Measurements from ENCODE around the gene CA4. TPM values are rescaled to one million over a fixed set of nuclear protein-coding genes. Genes with fewer than 3 reads are reported as not detected.
"Not testable (repeated sequence)": the region's sequence is repeated elsewhere in the genome, so short reads cannot be mapped to it uniquely, and the experiment has no call there.

The CA4 gene
- polyA plus RNA-seq, 3 donors: 40.7 to 50.9 (median 43.2) TPM

DNA sequence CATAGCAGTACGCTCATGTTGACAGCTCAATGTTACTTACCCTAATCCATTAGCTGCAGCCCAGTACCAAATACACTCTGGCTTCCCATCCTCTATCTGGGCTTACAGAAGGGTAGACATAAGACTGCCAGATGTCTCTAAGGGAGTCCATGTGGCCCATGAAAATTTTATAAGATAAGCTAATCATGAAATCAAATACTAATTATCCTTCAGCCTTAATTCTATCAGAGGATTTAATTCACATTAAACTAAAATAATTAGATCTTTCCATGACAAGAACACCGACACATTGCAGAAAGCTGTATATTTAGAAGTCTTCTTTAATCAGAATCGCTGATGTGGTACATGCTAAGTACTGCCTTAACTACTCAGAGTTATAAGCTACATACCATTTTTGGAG is 43.3 kb downstream of the CA4 start:
- not testable (repeated sequence) for DNase-seq (ENCODE audit: extremely low read depth in 1 of 11, low read depth in 9 of 11, low spot score in 4 of 11)

DNA sequence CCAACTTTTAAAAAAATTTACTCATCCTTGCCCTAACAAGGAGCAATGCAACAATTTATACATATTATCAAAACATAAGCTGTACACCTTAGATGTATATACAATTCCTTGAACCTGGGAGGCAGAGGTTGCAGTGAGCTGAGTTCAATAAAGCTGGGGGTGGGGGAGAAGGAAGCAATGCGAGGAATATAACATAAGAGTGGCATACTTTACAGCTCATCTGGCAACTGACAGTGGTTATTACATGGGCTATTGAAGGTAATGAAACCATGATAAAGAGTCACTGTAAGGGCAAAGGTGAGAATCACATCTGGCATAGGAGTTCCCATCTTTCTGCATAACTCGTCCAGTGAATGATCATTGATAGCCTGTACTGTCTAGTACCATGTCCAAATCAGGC is 43.7 kb downstream of the CA4 start:
- no peak for DNase-seq (ENCODE audit: extremely low read depth in 1 of 11, low read depth in 9 of 11, low spot score in 4 of 11)

DNA sequence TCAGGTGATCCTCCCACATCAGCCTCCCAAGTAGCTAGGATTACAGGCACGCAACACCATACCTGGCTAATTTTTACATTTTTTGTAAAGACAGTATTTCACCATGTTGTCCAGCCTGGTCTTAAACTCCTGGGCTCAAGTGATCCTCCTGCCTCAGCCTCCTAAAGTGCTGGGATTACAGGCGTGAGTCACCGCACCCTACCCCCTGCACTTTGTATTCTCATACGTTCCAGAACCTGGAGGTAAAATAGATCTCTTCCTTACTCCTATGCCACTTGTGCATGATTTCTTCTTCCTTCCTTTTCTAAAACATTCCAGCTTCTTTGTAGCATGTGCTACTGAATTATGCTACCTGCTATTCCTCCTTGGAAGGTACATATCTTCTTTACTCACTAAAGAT is 44.4 kb downstream of the CA4 start:
- DNase-seq (ENCODE audit: extremely low read depth in 1 of 11, low read depth in 9 of 11, low spot score in 4 of 11): not testable (repeated sequence)

DNA sequence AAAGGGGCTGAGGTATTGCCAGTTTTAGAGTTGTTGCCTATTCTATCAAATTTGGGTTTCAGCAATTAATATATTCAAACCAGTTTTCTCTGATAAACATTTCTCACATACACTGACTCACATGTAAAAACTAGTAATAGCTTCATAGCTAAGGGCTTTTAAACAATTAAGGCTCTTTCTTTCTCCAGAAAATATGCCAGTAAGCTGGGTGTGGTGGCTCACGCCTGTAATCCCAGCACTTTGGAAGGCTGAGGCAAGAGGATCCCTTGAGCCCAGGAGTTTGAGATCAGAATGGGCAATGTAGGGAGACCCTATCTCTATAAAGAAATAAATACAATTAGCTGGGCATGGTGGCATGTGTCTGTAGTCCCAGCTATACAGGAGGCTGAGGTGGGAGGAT is 48.9 kb downstream of the CA4 start:
- DNase-seq (ENCODE audit: extremely low read depth in 1 of 11, low read depth in 9 of 11, low spot score in 4 of 11): not testable (repeated sequence)

DNA sequence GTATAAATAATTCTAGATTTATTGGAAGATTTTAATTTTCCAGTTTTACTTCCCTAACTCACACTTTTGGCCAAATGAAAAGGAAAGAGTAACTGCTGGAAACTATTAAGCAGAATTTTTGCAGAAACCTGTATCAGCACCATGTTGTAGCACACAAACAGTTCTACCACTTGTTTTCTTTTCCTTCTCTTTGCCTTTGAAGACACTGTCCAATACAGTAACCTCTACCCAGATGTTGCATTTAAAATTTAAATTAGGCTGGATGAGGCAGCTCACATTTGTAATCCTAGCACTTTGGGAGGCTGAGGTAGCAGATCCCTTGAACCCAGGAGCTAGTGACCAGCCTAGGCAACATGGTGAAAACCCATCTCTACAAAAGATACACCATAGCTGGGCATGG is 56.0 kb downstream of the CA4 start:
- DNase-seq (ENCODE audit: extremely low read depth in 1 of 11, low read depth in 9 of 11, low spot score in 4 of 11): not testable (repeated sequence)

DNA sequence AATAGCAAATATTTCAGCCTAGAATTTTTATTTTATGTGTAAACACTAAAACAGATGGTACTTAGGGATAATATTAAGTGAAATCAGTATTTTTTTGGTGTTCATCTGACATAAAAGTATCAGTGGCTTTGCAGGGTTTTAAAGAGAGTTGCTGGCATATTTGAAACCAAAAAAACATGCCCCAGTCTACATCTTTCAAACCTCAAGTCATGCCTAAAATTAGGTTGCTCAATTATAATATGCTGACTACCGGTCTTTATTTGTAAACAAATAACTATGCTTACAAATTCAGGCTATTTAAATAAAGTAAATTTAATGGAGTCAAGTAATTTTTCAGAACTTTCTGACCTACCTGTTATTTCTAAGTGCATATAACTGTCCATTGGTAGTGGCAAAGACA is 58.5 kb downstream of the CA4 start:
- DNase-seq (ENCODE audit: extremely low read depth in 1 of 11, low read depth in 9 of 11, low spot score in 4 of 11): not testable (repeated sequence)

Other genes starting within 250 kb of the CA4 start
- 10 to 100 TPM; 20.6 to 34.6 (median 24.4) TPM for gene RNFT1, start 185.2 kb upstream of the CA4 start, polyA plus RNA-seq (ENCODE audit: insufficient read length in 3 of 3)
- 10 to 100 TPM; 22.1 to 28.6 (median 27.0) TPM for gene HEATR6, start 71.1 kb upstream of the CA4 start, polyA plus RNA-seq (ENCODE audit: insufficient read length in 3 of 3)
- gene USP32, start 242.2 kb downstream of the CA4 start, polyA plus RNA-seq (ENCODE audit: insufficient read length in 3 of 3): 10 to 100 TPM; 40.4 to 48.7 (median 43.6) TPM